KBM-7 (cell line): ENCODE results near the gene MPZL2.
A peak's percentile ranks its signal among the peaks of the same experiment; 100 is the strongest.

Experiments used
- DNase-seq: peaks from one replicate; pipeline ENCODE4 v3.0.0-alpha.2; 2015
- in situ Hi-C: fragments of 300-500 bp; cut with MboI; formaldehyde crosslinking; loops from 2 replicates; pipeline ENCODE4 v1.14.3; 2020; ENCODE audit warnings: low sequenced_read_pairs, low pct_unique_long_range_greater_than_20kb, mixed read lengths

The MPZL2 gene

GRCh38 chr11:118247041-118247440 lies 17.1 kb downstream of the MPZL2 start:
- DNase-seq = no peak
- in situ Hi-C loops = no loop called here

- in situ Hi-C loops = no loop called here
- no peak for DNase-seq
Observed at GRCh38 chr11:118245936-118246562, 18.0 kb downstream of the MPZL2 start.

GRCh38 chr11:118243993-118244762 lies 19.9 kb downstream of the MPZL2 start:
- in situ Hi-C loops = no loop called here
- no peak for DNase-seq

GRCh38 chr11:118243161-118243560 lies 20.9 kb downstream of the MPZL2 start:
- in situ Hi-C loops = no loop called here
- no peak for DNase-seq

GRCh38 chr11:118241764-118242098 lies 22.4 kb downstream of the MPZL2 start:
- in situ Hi-C loops = no loop called here
- DNase-seq = no peak

- in situ Hi-C loops = no loop called here
- peak; percentile 98 for DNase-seq
Observed at GRCh38 chr11:118240999-118241763, 22.9 kb downstream of the MPZL2 start.

- in situ Hi-C loops = no loop called here
- no peak for DNase-seq
Observed at GRCh38 chr11:118239509-118240205, 24.4 kb downstream of the MPZL2 start.

GRCh38 chr11:118238929-118239328 lies 25.2 kb downstream of the MPZL2 start:
- DNase-seq = peak; percentile 52
- in situ Hi-C loops = no loop called here

GRCh38 chr11:118238421-118238820 lies 25.7 kb downstream of the MPZL2 start:
- peak; percentile 34 for DNase-seq
- in situ Hi-C loops = no loop called here

GRCh38 chr11:118236170-118236569 lies 27.9 kb downstream of the MPZL2 start:
- in situ Hi-C loops = no loop called here
- no peak for DNase-seq

GRCh38 chr11:118234833-118235232 lies 29.3 kb downstream of the MPZL2 start:
- no peak for DNase-seq
- in situ Hi-C loops = no loop called here

- DNase-seq = no peak
- in situ Hi-C loops = no loop called here
Observed at GRCh38 chr11:118233850-118234249, 30.2 kb downstream of the MPZL2 start.

- in situ Hi-C loops = no loop called here
- DNase-seq = no peak
Observed at GRCh38 chr11:118233377-118233776, 30.7 kb downstream of the MPZL2 start.

GRCh38 chr11:118232659-118233058 lies 31.4 kb downstream of the MPZL2 start:
- DNase-seq = no peak
- in situ Hi-C loops = no loop called here

GRCh38 chr11:118231461-118231860 lies 32.6 kb downstream of the MPZL2 start:
- in situ Hi-C loops = no loop called here
- no peak for DNase-seq

GRCh38 chr11:118230088-118230487 lies 34.0 kb downstream of the MPZL2 start:
- no peak for DNase-seq

GRCh38 chr11:118229274-118229847 lies 34.7 kb downstream of the MPZL2 start:
- DNase-seq = no peak
- in situ Hi-C loops = no loop called here

More at GRCh38 chr11:118230088-118230487, 34.0 kb downstream of the MPZL2 start:
- in situ Hi-C loops = no loop called here

GRCh38 chr11:118227865-118228785 lies 36.0 kb downstream of the MPZL2 start:
- DNase-seq = peak; percentile 87
- in situ Hi-C loops = no loop called here
